MV-4-11 (cell line): ENCODE measurements around the gene ZNF519.
A peak's percentile ranks its signal among the peaks of the same experiment; 100 is the strongest.
"Not testable (repeated sequence)": the region's sequence is repeated elsewhere in the genome, so short reads cannot be mapped to it uniquely, and the experiment has no call there.

ENCODE experiments used
- DNase-seq: peaks from one replicate; lab custom pipeline; 2025; lab: John Stamatoyannopoulos, UW

ZNF519 gene

DNA sequence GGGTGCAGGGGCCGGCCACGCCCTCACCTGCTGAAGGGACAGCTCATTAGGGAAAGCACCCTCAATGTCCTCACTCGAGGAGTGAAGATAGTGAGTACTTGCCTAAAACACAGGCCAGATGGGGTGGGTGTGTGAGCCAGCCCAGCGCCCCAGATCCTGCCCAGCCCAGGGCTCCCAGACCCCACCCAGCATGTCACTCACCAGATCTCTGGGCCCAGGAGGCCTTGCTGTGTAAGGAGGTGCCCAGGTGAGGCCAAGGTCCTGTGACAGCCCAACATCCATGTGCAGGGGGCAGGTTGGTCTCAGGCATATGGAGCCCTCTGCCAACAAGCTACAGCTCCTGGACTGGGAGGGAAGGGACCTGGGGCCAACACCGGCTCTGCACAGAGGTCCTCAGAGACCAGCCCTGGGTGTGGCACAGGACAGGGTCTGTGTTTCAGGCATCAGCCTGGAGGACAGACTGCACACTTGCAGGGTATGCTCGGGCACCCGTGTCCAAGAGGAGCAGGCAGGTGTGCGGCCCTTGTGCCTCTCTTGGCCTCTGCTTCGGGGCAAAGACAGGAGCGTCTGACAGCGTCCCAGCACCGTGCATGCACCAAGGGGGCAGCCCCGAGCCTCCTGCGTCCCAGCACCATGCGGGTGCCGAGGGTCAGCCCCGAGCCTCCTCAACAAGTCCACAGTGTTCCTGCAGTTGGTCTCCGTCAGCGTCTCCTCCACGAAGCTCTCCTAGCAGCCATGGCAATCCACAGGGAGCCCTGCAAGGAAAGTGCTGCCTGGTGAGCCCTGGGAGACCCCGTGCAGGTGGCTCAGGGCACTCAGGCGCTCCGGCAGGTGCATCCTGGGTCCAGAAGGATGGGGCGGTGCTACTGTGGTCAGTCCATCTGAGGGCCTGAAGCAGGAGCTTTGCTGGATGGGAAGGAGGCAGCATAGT, 16.0 kb upstream of the ZNF519 start:
- DNase-seq, result not testable (repeated sequence)

DNA sequence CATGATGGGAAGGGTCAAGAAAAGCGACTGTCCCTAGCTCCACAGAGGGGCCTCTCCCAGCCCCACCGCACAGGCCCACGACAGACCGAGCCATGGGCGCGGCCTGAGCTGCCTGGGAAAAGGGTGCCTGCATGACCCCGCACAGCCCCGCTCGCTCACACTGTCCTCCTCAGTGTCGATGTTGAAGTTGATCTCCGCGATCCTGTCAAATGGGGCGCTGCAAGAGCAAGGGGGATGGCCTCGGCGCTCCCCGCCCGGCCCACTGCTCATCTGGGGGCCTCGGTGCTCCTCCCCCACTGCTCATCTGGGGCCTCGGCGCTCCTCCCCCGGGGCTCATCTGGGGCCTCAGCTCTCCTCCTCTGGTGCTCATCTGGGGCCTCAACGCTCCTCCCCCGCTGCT, 14.5 kb upstream of the ZNF519 start:
- DNase-seq, result not testable (repeated sequence)

DNA sequence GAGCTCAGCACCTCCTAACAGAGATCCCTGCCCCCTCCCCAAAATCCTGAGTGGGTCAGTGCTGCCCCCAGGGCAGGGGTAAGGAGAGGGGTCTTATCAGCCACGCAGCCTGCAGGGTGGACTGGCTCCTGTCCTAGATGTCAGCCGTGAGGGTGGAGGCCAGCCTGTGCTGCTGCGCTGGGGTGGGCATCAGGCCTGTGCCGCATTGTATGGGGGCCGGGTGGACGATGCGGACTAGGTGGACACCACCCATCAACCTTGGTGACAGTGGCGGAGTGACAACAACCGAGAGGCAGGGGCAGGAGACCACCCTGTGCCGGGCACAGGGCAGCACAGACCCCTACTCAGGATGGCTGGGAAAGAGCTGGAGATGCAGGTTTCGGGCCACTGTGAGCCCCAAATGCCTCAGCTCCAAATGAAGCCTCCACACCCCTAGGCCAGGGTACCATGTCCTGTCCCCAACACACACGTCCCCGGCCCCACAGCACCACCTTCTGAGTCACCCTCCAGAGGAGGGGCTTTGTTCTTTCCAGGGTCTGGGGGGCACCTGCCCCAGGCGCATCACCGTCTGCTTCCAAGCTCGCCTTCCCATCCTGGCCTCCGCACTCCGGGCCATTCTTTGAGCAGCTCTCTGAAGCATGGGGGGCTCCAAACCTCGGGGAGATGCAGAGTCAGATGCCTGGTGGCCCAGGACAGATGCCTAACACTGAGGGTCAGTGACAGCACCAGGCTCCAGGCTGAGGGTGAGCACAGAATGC, 13.5 kb upstream of the ZNF519 start:
- DNase-seq, result not testable (repeated sequence)

DNA sequence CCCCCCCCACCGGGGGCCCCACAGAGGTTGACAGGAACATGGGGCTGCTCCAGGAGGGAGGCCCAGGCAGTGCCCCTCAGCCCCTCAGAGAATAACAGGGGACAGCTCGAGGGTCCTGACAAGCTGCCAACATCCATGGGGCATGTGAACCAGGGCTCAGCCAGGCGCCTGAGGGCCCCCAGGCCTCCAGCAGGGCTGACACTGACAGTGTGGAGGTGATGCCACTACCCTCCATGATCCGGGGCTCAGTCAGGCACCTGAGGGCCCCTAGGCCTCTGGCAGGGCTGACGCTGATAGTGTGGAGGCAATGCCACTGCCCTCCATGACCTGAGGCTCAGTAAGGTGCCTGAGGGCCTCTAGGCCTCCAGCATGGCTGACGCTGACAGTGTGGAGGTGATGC, 12.8 kb upstream of the ZNF519 start:
- not testable (repeated sequence) for DNase-seq

DNA sequence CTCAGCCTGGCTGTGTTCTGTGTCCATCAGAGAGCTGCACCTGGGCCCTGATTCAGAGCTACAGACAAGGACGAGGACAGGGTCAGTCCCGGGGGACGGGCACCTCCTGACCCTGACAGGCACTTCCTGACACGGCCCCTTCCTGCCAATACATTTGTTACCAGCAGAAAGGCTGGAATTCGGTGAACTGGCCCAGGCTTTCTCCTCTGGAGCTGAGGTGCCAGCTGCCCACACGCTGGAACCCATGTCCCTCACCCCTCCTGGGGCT, 12.3 kb upstream of the ZNF519 start:
- no peak for DNase-seq

DNA sequence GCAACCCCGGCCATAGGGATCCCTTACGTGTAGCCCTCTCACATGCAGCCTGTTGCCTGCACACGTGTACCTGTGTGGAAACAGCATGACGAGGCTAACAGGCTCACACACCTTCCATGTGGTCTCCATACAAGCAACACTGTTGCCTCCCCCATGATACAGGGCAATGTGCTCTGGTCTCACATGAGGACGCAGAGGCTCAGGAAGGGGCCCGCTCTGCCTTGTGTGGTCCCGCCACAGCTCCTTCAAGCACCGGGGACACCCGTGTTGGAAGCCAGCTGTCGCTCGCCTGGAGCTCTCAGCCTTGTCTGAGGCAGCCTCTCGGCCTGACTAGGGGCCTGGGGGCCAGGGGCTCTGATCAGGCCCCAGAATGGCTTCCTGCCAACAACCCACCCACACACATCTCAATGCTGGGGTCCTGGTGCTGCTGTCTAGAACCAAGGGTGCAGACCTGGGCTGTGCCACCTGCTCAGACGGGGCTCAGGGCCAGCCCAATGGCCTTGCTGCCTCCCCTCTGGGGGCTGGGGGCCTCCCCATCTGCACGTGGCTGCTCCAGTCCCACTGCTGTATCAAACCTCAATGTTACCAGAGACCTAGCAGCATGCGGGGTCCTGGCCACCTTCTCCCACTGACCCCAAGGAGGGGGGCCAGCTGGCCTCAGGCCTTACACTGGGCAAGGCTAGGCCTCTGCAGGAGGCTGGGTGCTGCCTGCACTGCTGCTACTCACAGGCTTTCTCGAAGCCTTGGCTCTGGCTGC, 11.8 kb upstream of the ZNF519 start:
- not testable (repeated sequence) for DNase-seq

DNA sequence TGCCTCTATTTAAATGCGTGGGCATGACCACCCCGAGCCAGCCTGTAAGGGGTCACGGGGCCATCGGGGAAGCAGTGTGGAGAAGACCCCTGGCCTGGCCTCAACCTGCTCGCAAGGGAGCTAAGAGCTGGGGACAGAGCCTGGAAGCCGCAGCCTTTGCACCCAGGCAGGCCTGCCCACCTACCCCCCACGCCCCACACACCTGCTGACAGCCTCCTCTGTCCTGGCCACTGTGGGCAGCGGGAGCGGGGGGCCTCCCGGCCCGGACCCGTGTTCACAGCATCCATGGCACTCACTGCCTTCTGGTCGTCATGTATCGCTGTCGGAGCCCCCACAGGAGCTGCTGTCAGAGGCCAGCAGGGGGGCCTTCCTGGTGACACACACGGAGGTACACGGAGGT, 11.2 kb upstream of the ZNF519 start:
- not testable (repeated sequence) for DNase-seq

DNA sequence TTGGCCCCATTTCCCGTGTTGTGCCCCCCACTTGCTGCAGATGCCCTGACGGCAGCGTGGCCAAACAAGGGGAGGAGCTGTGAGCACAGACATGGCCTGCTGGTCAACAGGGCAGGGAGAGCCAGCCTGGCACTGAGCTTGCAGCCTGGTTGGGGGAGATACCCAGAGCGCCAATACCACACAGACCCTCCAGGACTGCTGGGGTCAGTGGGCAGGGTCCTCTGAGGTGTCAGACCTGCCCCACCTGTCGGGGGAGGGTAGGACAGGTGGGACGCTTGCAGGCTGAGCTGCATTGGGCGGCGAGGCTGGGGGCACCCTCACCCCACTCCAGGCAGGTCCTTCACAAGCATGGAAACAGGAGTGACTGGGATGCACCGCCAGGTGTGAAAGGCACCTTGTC, 9.9 kb upstream of the ZNF519 start:
- not testable (repeated sequence) for DNase-seq

DNA sequence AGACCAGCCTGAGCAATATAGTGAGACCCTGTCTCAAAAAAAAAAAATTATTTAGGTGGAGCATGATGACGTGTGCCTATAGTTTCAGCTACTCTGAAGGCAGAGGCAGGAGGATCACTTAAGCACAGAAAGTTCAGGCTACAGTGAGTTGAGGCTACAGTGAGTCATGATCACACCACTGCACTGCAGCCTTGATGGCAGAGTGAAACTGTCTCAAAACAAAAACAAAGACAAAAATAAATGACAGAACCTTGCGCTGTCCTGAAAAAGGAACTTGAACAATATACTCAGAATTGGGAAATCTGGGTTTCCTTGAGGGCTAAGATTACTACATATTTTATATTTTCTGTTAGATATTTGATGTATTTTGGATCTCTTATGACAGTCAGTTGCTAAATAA, 7.3 kb upstream of the ZNF519 start:
- DNase-seq, result peak; percentile 26

DNA sequence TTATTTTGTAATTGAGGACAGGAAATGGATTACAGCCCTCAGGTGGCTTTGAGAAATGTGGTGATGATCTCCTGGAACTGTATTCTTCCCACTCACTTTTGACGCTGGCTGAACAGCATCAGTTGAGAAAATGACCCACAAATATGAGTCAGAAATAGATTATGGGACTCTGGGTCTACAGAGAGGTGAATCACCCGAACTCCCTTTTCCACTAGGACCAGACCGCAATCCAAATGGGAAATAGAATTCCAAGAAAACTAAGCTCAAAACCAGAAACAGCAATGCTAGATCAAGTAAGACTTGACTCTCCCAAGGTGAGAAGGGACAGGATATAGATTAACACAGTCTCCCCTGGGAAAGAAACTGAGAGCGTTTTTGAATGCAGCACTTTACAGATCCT, 5.7 kb upstream of the ZNF519 start:
- not testable (repeated sequence) for DNase-seq

DNA sequence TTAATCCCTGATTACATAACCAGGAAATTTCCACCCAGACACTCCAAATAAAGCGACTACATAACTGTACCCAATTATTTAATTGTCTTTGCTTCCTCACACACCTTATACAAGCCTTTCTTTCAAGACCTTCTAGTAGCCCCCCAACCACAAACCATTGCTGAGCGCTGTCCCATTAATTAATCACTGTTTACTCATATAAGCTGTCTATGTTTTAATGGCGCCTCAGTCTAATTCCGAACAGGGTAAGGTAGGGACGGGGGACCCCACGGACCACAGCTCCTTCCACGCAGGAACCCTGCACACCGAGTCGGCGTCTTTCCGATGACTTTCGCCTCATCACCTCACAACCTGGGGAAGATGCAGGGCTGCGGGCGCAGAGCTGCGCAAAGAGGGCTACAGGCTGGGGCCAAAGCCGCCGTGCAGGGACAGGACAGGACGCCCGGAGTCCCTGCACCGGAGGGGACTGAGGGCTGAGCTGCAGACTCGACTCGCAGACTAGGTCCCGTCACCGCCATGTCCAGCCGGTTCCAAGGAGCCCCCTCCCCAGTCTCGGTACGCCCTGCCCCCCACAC, 452 bp downstream of the ZNF519 start:
- DNase-seq, result not testable (repeated sequence)

DNA sequence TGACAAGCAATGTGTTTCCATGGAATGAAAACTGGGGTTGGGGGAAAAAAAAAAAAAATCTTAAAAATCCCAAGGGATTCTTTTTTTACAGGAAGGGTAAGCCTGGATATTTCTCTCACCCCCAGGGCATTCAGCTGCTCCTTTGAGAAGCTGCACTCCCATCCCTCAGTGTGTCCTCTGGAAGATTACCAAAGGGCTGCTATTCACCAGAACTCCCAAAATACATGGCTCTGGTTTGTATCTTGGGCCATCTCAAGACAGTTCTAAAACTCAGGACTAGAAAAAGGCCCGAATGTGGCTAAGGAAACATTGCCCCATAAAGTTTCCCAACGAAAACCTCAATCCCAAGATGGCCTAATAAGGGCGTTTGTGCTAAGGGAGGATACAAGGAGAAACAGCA, 1.4 kb downstream of the ZNF519 start:
- not testable (repeated sequence) for DNase-seq

DNA sequence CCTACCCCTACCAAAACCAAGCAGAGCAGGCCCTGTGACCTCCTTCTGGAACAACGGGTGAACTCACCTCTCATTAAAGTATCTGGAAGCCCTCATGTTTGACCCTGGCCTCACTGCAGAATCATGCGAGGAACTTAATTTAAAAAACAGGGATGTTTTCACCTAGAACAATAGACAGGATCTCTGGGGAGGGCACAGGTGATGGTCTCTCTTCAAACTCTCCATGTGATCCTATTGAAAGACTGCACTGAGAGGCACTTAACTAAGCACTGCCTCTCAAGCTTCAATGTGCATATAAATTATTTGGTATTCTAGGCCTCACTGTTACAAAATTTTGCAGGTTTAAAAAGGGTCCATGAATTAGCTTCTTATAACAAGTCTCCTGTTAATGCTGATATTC, 7.5 kb downstream of the ZNF519 start:
- no peak for DNase-seq

DNA sequence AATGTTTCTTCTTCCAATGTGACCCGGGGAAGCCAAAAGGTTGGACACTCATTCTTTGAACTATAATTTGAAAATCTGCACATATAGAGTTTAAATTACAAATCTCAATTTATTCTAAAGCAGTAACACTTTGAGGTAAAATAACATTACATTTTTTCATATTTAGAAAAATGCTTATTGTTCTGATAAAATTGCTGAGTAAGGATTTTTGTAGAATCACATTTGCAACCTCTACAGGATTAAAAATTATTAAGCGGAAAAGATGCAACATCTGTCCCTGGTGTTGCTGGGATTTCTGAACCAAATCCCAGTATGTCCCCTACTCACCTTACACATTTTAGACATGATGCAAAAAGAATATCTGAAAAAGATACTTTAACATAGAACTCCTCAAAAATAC, 10.1 kb downstream of the ZNF519 start:
- no peak for DNase-seq

DNA sequence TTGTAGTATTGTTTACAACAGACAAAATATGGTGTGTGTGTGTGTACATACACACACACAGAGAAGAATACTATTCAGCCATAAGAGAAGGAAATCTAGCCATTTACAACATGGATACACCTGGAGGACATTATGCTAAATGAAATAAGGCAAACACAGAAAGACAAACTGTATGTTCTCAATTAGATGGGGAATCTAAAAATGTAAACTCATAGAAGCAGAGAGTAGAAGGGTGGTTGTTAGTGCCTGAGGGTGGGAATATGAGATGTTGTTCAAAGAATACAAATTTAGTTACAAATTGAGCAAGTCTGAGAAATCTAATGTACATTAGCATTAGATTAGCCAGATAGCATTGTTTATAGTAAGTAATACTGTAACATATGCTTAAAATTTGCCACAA, 11.3 kb downstream of the ZNF519 start:
- DNase-seq, result no peak

DNA sequence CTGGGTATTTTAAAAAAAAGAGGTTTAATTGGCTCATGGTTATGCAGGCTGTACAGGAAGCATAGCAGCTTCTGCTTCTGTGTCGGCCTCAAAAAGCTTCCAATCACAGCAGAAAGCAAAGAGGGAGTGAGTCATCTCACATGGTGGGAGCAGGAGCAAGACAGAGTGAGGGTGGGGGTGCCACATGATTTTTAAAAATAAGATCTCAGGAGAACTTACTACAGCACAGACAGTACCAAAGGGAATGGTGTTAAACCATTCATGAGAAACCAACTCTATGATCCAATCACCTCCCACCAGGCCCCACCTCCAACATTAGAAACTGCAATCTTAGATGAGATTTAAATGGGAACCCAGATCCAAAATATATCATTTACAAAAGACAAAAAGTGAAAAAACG, 14.6 kb downstream of the ZNF519 start:
- DNase-seq, result no peak

DNA sequence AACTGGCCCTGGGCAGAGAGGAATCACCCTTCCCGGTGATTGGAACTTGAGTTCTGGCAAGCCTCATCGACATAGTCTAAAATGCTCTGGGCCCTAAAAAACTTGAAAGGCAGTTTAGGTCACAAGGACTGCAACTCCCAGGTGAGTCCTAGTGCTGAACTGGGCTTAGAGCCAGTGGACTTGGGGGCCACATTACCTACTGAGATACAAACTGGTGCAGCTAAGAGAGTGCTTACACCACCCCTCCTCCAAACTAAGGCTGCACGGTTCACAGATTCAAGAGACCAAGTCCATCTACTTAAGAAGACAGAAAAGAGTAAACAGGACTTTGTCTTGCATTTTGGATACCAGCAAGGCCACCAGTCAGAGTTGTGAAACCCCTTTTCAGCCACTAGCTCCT, 25.3 kb downstream of the ZNF519 start:
- DNase-seq, result no peak

DNA sequence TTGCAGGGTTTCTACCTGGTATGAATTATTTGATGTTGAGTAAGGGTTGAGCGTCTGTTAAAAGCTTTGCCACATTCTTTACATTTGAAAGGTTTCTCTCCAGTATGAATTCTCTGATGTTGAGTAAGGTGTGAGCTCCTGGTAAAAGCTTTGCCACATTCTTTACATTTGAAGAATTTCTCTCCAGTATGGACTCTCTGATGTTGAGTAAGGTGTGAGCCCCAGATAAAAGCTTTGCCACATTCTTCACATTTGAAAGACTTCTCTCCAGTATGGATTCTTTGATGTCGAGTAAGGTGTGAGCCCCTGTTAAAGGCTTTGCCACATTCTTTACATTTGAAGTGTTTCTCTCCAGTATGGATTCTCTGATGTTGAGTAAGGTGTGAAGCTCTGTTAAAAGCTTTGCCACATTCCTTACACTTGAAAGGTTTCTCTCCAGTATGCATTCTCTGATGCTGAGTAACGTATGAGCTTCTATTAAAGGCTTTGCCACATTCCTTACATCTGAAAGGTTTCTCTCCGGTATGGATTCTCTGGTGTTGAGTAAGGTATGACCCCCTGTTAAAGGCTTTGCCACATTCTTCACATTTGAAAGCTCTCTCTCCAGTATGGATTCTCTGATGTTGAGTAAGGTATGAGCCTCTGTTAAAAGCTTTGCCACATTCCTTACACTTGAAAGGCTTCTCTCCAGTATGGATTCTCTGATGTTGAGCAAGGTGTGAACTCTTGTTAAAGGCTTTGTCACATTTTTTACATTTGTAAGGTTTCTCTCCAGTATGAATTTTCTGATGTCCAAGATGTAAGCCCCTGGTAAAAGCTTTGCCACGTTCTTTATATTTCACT, 27.1 kb downstream of the ZNF519 start:
- no peak for DNase-seq

DNA sequence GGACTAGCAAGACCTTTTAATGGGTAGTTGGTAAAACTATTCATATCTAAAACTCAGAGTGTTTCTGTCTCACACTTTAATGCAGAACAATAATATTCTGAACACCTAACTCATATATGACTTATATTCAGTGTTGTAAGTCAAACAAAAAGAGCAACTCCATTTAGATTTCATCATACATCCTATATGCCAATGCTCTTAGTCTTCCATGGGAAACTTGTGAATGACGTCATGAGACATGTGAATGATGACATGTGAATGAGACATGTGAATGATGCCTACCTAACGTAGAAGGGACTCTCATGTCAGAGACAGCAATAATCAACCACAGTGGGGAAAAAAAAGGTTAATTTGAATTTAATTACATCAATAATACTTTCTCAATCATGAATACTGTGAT, 28.0 kb downstream of the ZNF519 start:
- DNase-seq, result no peak

DNA sequence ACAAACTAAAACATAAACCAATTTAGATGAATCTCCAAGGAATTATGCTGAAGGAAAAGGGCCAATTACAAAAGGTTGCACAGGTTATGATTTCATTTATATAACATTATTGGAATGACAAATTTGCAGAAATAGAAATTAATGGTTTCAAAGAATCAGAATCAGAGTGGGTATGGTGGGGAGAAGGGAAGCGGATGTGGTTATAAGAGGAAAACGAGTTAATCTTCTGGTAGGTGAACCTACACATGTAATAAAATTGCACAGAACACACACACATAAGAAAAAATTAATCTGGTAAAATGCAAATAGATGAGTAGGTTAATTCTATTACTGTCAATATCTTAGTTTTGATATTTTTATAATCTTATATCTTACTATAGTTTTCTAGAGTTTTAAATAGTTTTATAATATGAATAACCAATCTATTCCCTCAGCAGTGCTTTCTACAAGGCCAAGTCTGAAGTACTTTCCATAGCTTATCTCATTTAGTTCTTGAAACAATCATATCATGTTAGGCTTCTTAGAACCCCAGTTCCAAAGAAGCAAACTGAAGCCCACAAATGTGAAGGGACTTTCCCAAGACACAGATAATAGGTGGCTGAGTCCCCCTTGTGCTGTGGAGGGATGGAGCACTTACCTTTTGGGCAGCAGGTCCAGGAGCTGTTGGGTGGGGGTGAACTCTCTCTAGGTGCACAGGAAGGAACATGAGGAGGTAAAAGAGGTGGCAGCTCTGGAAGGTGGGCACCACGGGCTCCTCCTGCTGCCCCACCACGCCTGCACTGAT, 31.5 kb downstream of the ZNF519 start:
- no peak for DNase-seq

DNA sequence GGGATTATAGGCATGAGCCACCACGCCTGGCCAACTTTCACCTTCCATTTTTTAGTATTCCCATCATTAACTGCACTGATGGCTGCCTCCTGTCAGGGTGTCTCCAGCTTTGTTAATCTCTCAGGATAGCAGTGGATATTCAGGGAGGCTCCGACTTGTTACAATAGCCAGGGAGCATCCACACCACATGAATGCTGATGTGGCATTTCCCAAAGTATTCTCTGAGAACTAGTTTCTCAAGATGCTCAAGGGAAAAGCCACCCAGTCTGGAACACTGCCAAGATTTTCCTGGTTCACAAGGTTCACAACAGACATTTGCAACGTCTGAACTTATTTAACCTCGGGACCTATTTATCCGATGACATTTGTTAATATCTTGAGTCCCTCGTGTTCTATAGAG, 33.8 kb downstream of the ZNF519 start:
- no peak for DNase-seq
